ENCODE results near the gene SLC22A7.

SLC22A7 gene

GRCh38 chr6:43253401-43253800 lies 44.7 kb upstream of the SLC22A7 start:
- Histone ChIP-seq H3K27ac (ENCODE audit: low read length) (no peak overlapping the region), H3K4me1 (ENCODE audit: low read length) (peaks cover 13% of the 10 kb centered on the region), H3K9me3 (replicated peaks; ENCODE audit: insufficient read depth, low read length) (no peaks in the 10 kb centered on the region), H4K20me1 (ENCODE audit: insufficient read depth, low read length) (no peaks in the 10 kb centered on the region), H3K4me3 (ENCODE audit: low read length) (no peak overlapping the region), H3K36me3 (replicated peaks; ENCODE audit: insufficient read depth, low read length) (no peaks in the 10 kb centered on the region), H3K4me2 (ENCODE audit: low read depth, low read length) (no peak overlapping the region), H3K9ac (ENCODE audit: low read length) (no peak overlapping the region), H3K79me2 (ENCODE audit: low read length) (no peaks in the 10 kb centered on the region), H3F3A (ENCODE audit: insufficient read depth, low read length) (no peaks in the 10 kb centered on the region), H2AFZ (ENCODE audit: low read length) (no peak overlapping the region), H3K9me2 (replicated peaks; ENCODE audit: insufficient read depth, low read length) (no peaks in the 10 kb centered on the region), H3K27me3 (replicated peaks; ENCODE audit: insufficient read depth, low read length) (no peaks in the 10 kb centered on the region)
- TF ChIP-seq EZH2 (optimal IDR thresholded peaks at IDR 0.05; ENCODE audit: low read depth, low read length) (no peak), CTCF (IDR thresholded peaks at IDR 0.05; ENCODE audit: low read length) (no peak), EZH2phosphoT487 (IDR thresholded peaks at IDR 0.05; ENCODE audit: low read length) (no peak)
- DNase-seq: no peak

- Histone ChIP-seq H3K4me2 (ENCODE audit: low read depth, low read length) (no peak overlapping the region), H3K27ac (ENCODE audit: low read length) (no peak overlapping the region), H3K27me3 (replicated peaks; ENCODE audit: insufficient read depth, low read length) (no peaks in the 10 kb centered on the region), H3K9me3 (replicated peaks; ENCODE audit: insufficient read depth, low read length) (no peaks in the 10 kb centered on the region), H3K9me2 (replicated peaks; ENCODE audit: insufficient read depth, low read length) (no peaks in the 10 kb centered on the region), H3F3A (ENCODE audit: insufficient read depth, low read length) (no peaks in the 10 kb centered on the region), H3K36me3 (replicated peaks; ENCODE audit: insufficient read depth, low read length) (no peaks in the 10 kb centered on the region), H3K4me1 (ENCODE audit: low read length) (peaks cover 13% of the 10 kb centered on the region), H2AFZ (ENCODE audit: low read length) (no peak overlapping the region), H3K4me3 (ENCODE audit: low read length) (no peak overlapping the region), H3K9ac (ENCODE audit: low read length) (no peak overlapping the region), H3K79me2 (ENCODE audit: low read length) (no peaks in the 10 kb centered on the region), H4K20me1 (ENCODE audit: insufficient read depth, low read length) (no peaks in the 10 kb centered on the region)
- no peak for DNase-seq
- TF ChIP-seq CTCF (IDR thresholded peaks at IDR 0.05; ENCODE audit: low read length): no peak
- no peak for TF ChIP-seq EZH2 (optimal IDR thresholded peaks at IDR 0.05; ENCODE audit: low read depth, low read length)
- TF ChIP-seq EZH2phosphoT487 (IDR thresholded peaks at IDR 0.05; ENCODE audit: low read length): no peak
Observed at GRCh38 chr6:43254138-43254817, 43.8 kb upstream of the SLC22A7 start.

- no peak overlapping the region for H3K4me3 ChIP-seq (ENCODE audit: low read length)
- H3K4me2 ChIP-seq (ENCODE audit: low read depth, low read length): no peak overlapping the region
- no peaks in the 10 kb centered on the region for H4K20me1 ChIP-seq (ENCODE audit: insufficient read depth, low read length)
- no peak overlapping the region for H2AFZ ChIP-seq (ENCODE audit: low read length)
- no peaks in the 10 kb centered on the region for H3K27me3 ChIP-seq (replicated peaks; ENCODE audit: insufficient read depth, low read length)
- no peak for DNase-seq
- no peaks in the 10 kb centered on the region for H3F3A ChIP-seq (ENCODE audit: insufficient read depth, low read length)
- no peak overlapping the region for H3K9ac ChIP-seq (ENCODE audit: low read length)
- TF ChIP-seq EZH2 (optimal IDR thresholded peaks at IDR 0.05; ENCODE audit: low read depth, low read length): no peak
- no peak for TF ChIP-seq EZH2phosphoT487 (IDR thresholded peaks at IDR 0.05; ENCODE audit: low read length)
- no peak for TF ChIP-seq CTCF (IDR thresholded peaks at IDR 0.05; ENCODE audit: low read length)
- H3K36me3 ChIP-seq (replicated peaks; ENCODE audit: insufficient read depth, low read length): no peaks in the 10 kb centered on the region
- H3K27ac ChIP-seq (ENCODE audit: low read length): no peak overlapping the region
- H3K79me2 ChIP-seq (ENCODE audit: low read length): no peaks in the 10 kb centered on the region
- H3K9me3 ChIP-seq (replicated peaks; ENCODE audit: insufficient read depth, low read length): no peaks in the 10 kb centered on the region
- peaks cover 13% of the 10 kb centered on the region for H3K4me1 ChIP-seq (ENCODE audit: low read length)
- no peaks in the 10 kb centered on the region for H3K9me2 ChIP-seq (replicated peaks; ENCODE audit: insufficient read depth, low read length)
Observed at GRCh38 chr6:43254846-43255245, 43.2 kb upstream of the SLC22A7 start.
